Aorta (tissue), 5 donors: Measurements from ENCODE around the gene INTS11. TPM values are rescaled to one million over a fixed set of nuclear protein-coding genes. Genes with fewer than 3 reads are reported as not detected.

Experiments
- ATAC-seq: fragments of 200-7000 bp; cut with Tn5 transposase; one replicate; pipeline ENCODE4 v1.9.1; 2022; ENCODE audit warnings: moderate library complexity; ENCODE audit not compliant: low FRiP score
- DNase-seq, 2 donors: peaks; one replicate each; pipeline ENCODE4 v3.0.0-alpha.2; 2020
- H3K27ac ChIP-seq, 2 donors: one replicate each; pipeline ENCODE4 v1.5.1; 2013; ENCODE audit warnings: low read length in 2 of 2, mild to moderate bottlenecking in 2 of 2, moderate library complexity in 2 of 2, control low read depth in 1 of 2, inconsistent platforms in 1 of 2, low read depth in 1 of 2
- H3K27me3 ChIP-seq, 2 donors: one replicate each; pipeline ENCODE4 v1.6.1; 2013; ENCODE audit warnings: control low read depth in 1 of 2, low read length in 1 of 2, mild to moderate bottlenecking in 1 of 2, moderate library complexity in 1 of 2; ENCODE audit not compliant: insufficient read depth in 2 of 2, control insufficient read depth in 1 of 2
- H3K36me3 ChIP-seq, 2 donors: one replicate each; pipeline ENCODE4 v1.6.1; 2013; ENCODE audit warnings: control low read depth in 1 of 2, low read length in 1 of 2, mild to moderate bottlenecking in 1 of 2; ENCODE audit not compliant: insufficient read depth in 2 of 2, control insufficient read depth in 1 of 2
- H3K4me1 ChIP-seq, 2 donors: one replicate each; pipeline ENCODE4 v1.6.1; 2013; ENCODE audit warnings: low read length in 2 of 2, control low read depth in 1 of 2, mild to moderate bottlenecking in 1 of 2, moderate library complexity in 1 of 2; ENCODE audit not compliant: insufficient read depth in 2 of 2, control insufficient read depth in 1 of 2
- H3K4me3 ChIP-seq, 2 donors: one replicate each; pipeline ENCODE4 v1.5.1; 2013; ENCODE audit warnings: low read length in 2 of 2, control low read depth in 1 of 2, mild to moderate bottlenecking in 1 of 2
- H3K9me3 ChIP-seq: one replicate; pipeline ENCODE4 v1.6.1; 2013; ENCODE audit warnings: mild to moderate bottlenecking, low read length; ENCODE audit not compliant: control insufficient read depth
- WGBS, 2 donors: extraction: QIAGEN DNeasy Blood & Tissue Kit; methylation state at CpG; one replicate each; pipeline ENCODE4 v1.1.7; 2013; 5-methylcytosine and 5-hydroxymethylcytosine counted together
- intact Hi-C, 2 donors: fragments of 100-400 bp; cut with DNase I; formaldehyde crosslinking; loops; one replicate each; pipeline versions ENCODE4 v1.14.2 to v1.15.0; 2022
- polyA plus RNA-seq, 2 donors: library from polyadenylated mRNA; stranded (reverse); fragments of 200-250 nt; gene quantifications; one replicate each; pipeline ENCODE4 v1.2.3, GENCODE V29; 2013
- total RNA-seq, 2 donors: library from RNA; stranded (reverse); fragmentation: NEBNext Ultra II Directional; extraction: Animal tissue kit (Norgen Biotek cat#: 25700); gene quantifications; one replicate each; pipeline ENCODE4 v1.2.1, GENCODE V29; 2021
- donor health status: healthy with polysubstance abuse.
- donor health status: Bipolar disorder and iron deficiency.
- donor health status: DM: no; HTN: no; CAD: no.
- donor health status: DM: no; HTN: no; CAD: no.
- donor health status: DM: yes; HTN: yes; CAD: no.

Gene INTS11
- total and polyA plus RNA-seq, 4 donors, result 48.0 to 995 (median 118) TPM

DNA sequence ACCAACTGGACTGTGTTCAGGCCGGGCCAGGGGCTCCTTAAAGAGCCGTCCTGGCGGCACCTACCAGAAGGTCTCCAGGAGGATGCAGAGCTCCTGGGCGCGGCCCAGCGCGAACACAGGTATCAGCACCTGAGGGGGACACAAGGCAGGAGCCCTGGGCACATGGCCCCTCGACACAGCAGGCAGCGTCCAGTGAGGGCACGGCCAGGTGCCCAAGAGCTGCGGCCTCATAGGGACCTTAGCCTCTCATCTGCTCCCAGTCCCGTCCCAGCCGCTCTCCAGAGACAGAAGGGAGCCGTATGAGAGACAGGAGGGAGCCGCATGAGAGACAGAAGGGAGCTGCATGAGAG lies 10.2 kb downstream of the INTS11 start:
- intact Hi-C loops, result no loop called here
- 90% methylated on average over 15 of the region's 15 CpGs for WGBS, 2 donors

GRCh38 chr1:1313500-1314236 lies 10.8 kb downstream of the INTS11 start:
- H3K27me3 ChIP-seq, result no peaks in the 10 kb centered on the region
- DNase-seq (no peak), ATAC-seq (no peak)
- H3K4me3 ChIP-seq, result no peak overlapping the region
- H3K36me3 ChIP-seq, result no peaks in the 10 kb centered on the region
- intact Hi-C loops, result no loop called here
- H3K27ac ChIP-seq, result no peak overlapping the region
- no peaks in the 10 kb centered on the region for H3K4me1 ChIP-seq
- H3K9me3 ChIP-seq, result no peaks in the 10 kb centered on the region
- WGBS, 2 donors, result 82 to 84% methylated on average over 37 of the region's 37 CpGs

More for the DNA sequence above, 10.2 kb downstream of the INTS11 start:
- Histone ChIP-seq H3K27ac (no peak overlapping the region), H3K9me3 (no peaks in the 10 kb centered on the region), H3K36me3 (no peaks in the 10 kb centered on the region), H3K27me3 (no peaks in the 10 kb centered on the region), H3K4me3 (no peak overlapping the region), H3K4me1 (no peaks in the 10 kb centered on the region)
- DNase-seq (no peak), ATAC-seq (no peak)

DNA sequence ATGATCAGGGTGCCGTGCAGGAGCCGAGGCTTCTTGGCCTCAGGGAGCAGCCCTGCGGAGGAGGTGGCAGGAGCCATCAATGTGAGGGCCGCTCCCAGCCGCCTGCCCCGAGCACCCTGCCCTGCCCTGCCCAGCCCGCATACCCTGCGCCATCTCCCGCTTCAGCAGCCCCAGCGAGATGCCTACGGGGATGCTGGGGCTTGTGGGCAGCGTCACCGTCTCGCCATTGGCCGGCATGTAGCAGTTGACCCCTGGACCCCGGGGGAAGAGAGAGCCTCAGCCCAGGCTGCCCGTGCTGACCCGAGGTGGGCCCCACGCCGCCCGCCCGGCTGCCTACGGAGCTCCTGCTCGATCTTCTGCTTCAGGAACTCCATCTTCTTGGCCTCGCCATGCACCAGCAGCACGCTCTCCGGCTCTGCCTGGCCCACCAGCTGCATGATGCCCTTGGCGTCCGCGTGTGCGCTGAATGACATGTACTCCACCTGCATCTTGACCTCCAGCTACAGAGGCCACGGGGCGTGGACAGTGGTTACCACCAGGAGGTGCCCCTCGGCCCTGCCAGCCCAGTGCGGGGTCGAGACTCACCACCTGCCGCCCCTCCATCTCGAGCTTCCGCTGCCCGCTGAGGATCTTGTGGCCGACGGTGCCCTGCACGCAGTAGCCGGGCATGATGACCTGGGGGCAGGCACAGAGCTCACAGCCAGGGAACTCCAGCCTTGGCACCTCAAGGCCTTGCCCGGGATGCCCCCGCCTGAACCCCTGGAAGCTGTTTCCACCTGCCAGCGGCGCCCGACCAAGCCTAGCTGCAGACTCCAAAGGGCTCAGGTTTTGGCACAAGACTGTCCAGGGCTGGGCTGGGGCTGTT lies 11.8 kb downstream of the INTS11 start:
- ATAC-seq (no peak), DNase-seq (no peak)
- no peak overlapping the region for H3K27ac ChIP-seq
- intact Hi-C loops, result no loop called here
- no peaks in the 10 kb centered on the region for H3K9me3 ChIP-seq
- 88 to 91% methylated on average over 49 of the region's 49 CpGs for WGBS, 2 donors
- H3K4me3 ChIP-seq, result no peak overlapping the region
- H3K36me3 ChIP-seq, result no peaks in the 10 kb centered on the region
- no peaks in the 10 kb centered on the region for H3K27me3 ChIP-seq
- no peaks in the 10 kb centered on the region for H3K4me1 ChIP-seq

DNA sequence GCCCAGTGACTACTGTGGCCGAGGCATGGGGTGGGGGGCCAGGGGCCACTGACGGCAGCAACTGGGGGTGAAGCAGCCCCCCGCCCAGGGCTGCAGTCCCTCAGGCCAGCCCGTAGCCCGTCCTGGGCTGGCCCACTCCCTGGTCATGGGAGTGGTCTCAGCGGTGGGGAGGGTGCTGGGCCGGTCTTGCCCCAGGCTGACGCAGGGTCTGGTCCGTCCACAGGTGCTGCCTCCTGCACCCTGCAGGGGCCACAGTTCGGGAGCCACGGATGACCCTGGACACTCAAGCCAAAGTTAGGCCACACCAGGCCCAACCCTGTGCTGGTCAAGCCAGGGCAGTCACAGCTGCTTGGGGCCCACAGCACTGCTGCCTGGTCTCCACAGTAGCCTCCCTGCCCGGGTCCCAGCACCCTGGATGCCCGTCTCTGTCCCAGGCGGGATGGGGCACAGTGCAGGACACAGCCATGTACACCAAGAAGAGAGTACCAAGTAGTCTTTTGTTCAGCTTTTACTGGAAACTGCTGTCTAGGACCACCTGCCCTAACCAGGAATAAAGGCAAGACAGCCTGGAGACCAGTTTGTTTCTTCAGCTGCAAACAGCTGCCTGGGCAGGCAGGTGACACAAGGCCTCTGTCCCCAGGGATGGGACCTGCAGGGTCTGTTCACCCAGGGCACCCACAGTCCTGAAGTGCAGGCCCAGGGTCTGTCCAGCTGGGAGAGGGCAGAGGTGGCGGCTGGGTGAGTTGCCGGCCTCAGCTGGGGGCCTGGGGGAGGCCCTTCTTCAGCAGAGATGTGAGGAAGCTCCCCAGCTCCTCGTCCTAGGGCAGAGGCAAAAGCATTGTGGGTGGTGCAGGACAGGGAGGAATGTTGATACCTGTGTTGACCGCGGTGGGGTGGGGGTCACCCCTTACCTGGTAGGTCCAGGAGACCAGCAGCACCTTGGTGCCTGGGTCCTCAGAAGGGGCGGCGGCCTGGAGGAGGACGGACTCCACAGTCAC lies 13.1 kb downstream of the INTS11 start:
- ATAC-seq (no peak), DNase-seq (no peak)
- Histone ChIP-seq H3K36me3 (no peaks in the 10 kb centered on the region), H3K9me3 (no peaks in the 10 kb centered on the region), H3K27me3 (no peaks in the 10 kb centered on the region), H3K27ac (no peak overlapping the region), H3K4me3 (no peak overlapping the region), H3K4me1 (no peaks in the 10 kb centered on the region)
- intact Hi-C loops, result no loop called here
- 78 to 82% methylated on average over 22 of the region's 22 CpGs for WGBS, 2 donors

GRCh38 chr1:1310476-1311053 lies 13.9 kb downstream of the INTS11 start:
- no peaks in the 10 kb centered on the region for H3K36me3 ChIP-seq
- intact Hi-C loops, result no loop called here
- no peaks in the 10 kb centered on the region for H3K9me3 ChIP-seq
- DNase-seq (no peak), ATAC-seq (no peak)
- WGBS, 2 donors, result 83 to 86% methylated on average over 21 of the region's 21 CpGs
- no peaks in the 10 kb centered on the region for H3K27me3 ChIP-seq
- H3K27ac ChIP-seq, result no peak overlapping the region
- H3K4me1 ChIP-seq, result no peaks in the 10 kb centered on the region
- no peak overlapping the region for H3K4me3 ChIP-seq

- Histone ChIP-seq H3K36me3 (no peaks in the 10 kb centered on the region), H3K9me3 (no peaks in the 10 kb centered on the region), H3K4me1 (no peaks in the 10 kb centered on the region), H3K27ac (no peak overlapping the region), H3K4me3 (no peak overlapping the region), H3K27me3 (no peaks in the 10 kb centered on the region)
- DNase-seq, result no peak
- WGBS, 2 donors, result 64 to 74% methylated on average over 3 of the region's 3 CpGs
- intact Hi-C loops, result no loop called here
- ATAC-seq, result no peak
Measured at GRCh38 chr1:1310109-1310385, 14.4 kb downstream of the INTS11 start.

DNA sequence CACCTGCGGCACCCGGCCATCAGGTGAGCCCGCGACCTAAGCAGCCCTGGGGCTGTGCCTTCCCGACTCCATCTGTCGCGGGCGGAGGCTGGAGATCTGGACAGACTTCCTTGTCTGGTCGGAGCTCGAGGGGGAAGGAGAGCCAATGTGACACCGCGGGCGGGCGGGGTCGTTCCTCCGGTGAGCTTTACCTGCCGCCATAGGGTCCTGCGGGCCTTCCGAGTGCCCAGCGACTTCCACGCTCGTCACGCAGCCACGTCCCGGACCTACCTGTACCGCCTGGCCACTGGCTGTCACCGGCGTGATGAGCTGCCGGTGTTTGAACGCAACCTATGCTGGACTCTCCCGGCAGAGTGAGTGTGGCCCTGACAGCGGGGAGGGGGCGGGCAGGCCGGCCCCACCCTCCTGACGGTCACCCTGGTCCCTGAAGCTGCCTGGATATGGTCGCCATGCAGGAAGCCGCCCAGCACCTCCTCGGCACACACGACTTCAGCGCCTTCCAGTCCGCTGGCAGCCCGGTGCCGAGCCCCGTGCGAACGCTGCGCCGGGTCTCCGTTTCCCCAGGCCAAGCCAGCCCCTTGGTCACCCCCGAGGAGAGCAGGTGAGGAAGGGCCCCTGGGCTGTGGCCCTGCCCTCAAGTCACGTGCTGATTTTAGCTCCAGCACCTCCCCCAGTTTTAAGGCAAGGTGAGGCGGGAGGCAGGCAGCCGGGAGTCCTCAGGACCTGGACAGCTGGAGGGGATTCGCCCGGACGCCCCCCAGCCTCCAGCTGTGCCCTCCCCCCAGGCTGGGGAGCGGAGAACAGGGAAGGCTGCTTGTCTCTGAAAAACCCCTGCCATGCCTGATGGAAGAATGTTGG lies 15.0 kb downstream of the INTS11 start:
- Histone ChIP-seq H3K27me3 (no peaks in the 10 kb centered on the region), H3K27ac (no peak overlapping the region), H3K4me3 (peak overlapping the region; percentile 51 to 55), H3K4me1 (no peaks in the 10 kb centered on the region), H3K36me3 (no peaks in the 10 kb centered on the region), H3K9me3 (no peaks in the 10 kb centered on the region)
- intact Hi-C loops, result no loop called here
- ATAC-seq, result no peak
- 33 to 37% methylated on average over 53 to 57 of the region's 57 CpGs for WGBS, 2 donors
- DNase-seq, result no peak
